Panc1 (cell line): ENCODE data around the gene SLC25A43. TPM values are rescaled to one million over a fixed set of nuclear protein-coding genes. Genes with fewer than 3 reads are reported as not detected.

Source experiments
- ATAC-seq: fragments of 200-7000 bp; cut with Tn5 transposase; 2 replicates; pipeline ENCODE4 v1.9.1; 2020; ENCODE audit warnings: mild to moderate bottlenecking, moderate library complexity
- BruUV-seq: library from RNA; stranded (reverse); fragments of 400-500 nt; replicated peaks from 2 replicates; lab custom pipeline; 2021; lab: Mats Ljungman, UMichigan
- CTCF ChIA-PET: fragments of 300-600 bp; sonication (Branson Sonifier 250); formaldehyde crosslinking; loops from one replicate; lab custom pipeline; 2022; ENCODE audit warnings: antibody characterized with exemption; lab: Charles Lee
- POLR2A ChIA-PET: fragments of 300-600 bp; sonication (Branson Sonifier 250); formaldehyde crosslinking; loops from one replicate; lab custom pipeline; 2022; ENCODE audit warnings: antibody characterized with exemption; lab: Charles Lee
- DNase-seq: peaks from one replicate; pipeline ENCODE4 v3.0.0-alpha.2; 2010; ENCODE audit warnings: low read depth, low spot score
- H3K27ac ChIP-seq: 2 replicates; pipeline ENCODE4 v1.5.1; 2011; ENCODE audit warnings: mild to moderate bottlenecking, low read length, inconsistent platforms
- H3K27me3 ChIP-seq: fragments of 200-500 bp; sonication (Bioruptor generic); 2 replicates; pipeline ENCODE4 v1.6.0; 2014; ENCODE audit warnings: low read length, inconsistent platforms; ENCODE audit not compliant: control insufficient read depth, insufficient read depth
- H3K36me3 ChIP-seq: fragments of 200-500 bp; sonication (Bioruptor generic); 2 replicates; pipeline ENCODE4 v1.5.1; 2014; ENCODE audit warnings: inconsistent platforms, mild to moderate bottlenecking, low read length, moderate library complexity; ENCODE audit not compliant: control insufficient read depth, insufficient read depth
- H3K4me1 ChIP-seq: 2 replicates; pipeline ENCODE4 v1.5.1; 2011; ENCODE audit warnings: inconsistent platforms, mild to moderate bottlenecking, low read length, moderate library complexity; ENCODE audit not compliant: control insufficient read depth, insufficient read depth
- H3K4me3 ChIP-seq, 2 experiments: 2 replicates each; pipeline ENCODE4 v1.5.1; 2011 to 2012; ENCODE audit warnings: low read depth in 2 of 2, low read length in 2 of 2, mild to moderate bottlenecking in 2 of 2, inconsistent platforms in 1 of 2, moderate library complexity in 1 of 2
- H3K9me3 ChIP-seq: fragments of 200-500 bp; sonication (Bioruptor generic); 2 replicates; pipeline ENCODE4 v1.5.1; 2014; ENCODE audit warnings: low read depth, mild to moderate bottlenecking, inconsistent platforms, low read length, moderate library complexity; ENCODE audit not compliant: control insufficient read depth, insufficient read depth
- CTCF ChIP-seq: fragments of 450-650 bp; IDR thresholded peaks from 2 replicates; pipeline ENCODE4 v1.5.1; 2017; ENCODE audit warnings: mild to moderate bottlenecking
- POLR2AphosphoS5 ChIP-seq: IDR thresholded peaks from 2 replicates; pipeline ENCODE4 v1.6.1; 2012; ENCODE audit warnings: mild to moderate bottlenecking, low read depth, low read length, moderate library complexity
- REST ChIP-seq, 2 experiments: IDR thresholded peaks; 2 replicates each; pipeline ENCODE4 v1.6.1; 2011 to 2012; ENCODE audit warnings: low read depth in 2 of 2, control low read depth in 1 of 2, low read length in 1 of 2, mild to moderate bottlenecking in 1 of 2, moderate library complexity in 1 of 2; ENCODE audit not compliant: insufficient read depth in 1 of 2
- SIN3A ChIP-seq: IDR thresholded peaks from 2 replicates; pipeline ENCODE4 v1.6.1; 2012; ENCODE audit warnings: low read depth, mild to moderate bottlenecking, low read length, moderate library complexity, borderline replicate concordance; ENCODE audit not compliant: insufficient read depth
- TCF7L2 ChIP-seq: IDR thresholded peaks from 2 replicates; pipeline ENCODE4 v1.6.1; 2011; ENCODE audit warnings: mild to moderate bottlenecking, low read depth, low read length, inconsistent platforms
- in situ Hi-C: cut with HindIII; loops from 2 replicates; pipeline ENCODE4 v1.10.0; 2016; ENCODE audit warnings: low sequenced_read_pairs, low pct_unique_long_range_greater_than_20kb
- intact Hi-C: fragments of 100-400 bp; cut with micrococcal nuclease; formaldehyde crosslinking; loops from one replicate; pipeline ENCODE4 v1.10.0; 2022; ENCODE audit not compliant: unreplicated experiment
- total RNA-seq: library from RNA; stranded (reverse); gene quantifications from one replicate; pipeline ENCODE4 v1.2.1, GENCODE V29; 2021; ENCODE audit not compliant: unreplicated experiment

SLC25A43 gene
- total RNA-seq, 1 experiment from 2014 or later, result 35.5 TPM

GRCh38 chrX:119411959-119412358, 12.8 kb downstream of the SLC25A43 start:
- Histone ChIP-seq H3K27me3 (no peaks in the 10 kb centered on the region), H3K4me3 (no peak overlapping the region), H3K36me3 (0 out of 2 replicates have a peak, but pooled peaks cover 3% of the 10 kb centered on the region), H3K4me1 (no peaks in the 10 kb centered on the region), H3K27ac (no peak overlapping the region), H3K9me3 (no peaks in the 10 kb centered on the region)
- intact Hi-C loops, result no loop called here
- in situ Hi-C loops, result no loop called here
- TF ChIP-seq POLR2AphosphoS5, result no peak
- no peak for TF ChIP-seq REST (IDR thresholded peaks at IDR 0.05; ENCODE audit: insufficient read depth in 1 of 2, low read depth in 2 of 2, low read length in 1 of 2)
- no peak for TF ChIP-seq CTCF
- TF ChIP-seq TCF7L2, result no peak
- no peak for TF ChIP-seq SIN3A
- ATAC-seq (no peak), DNase-seq (no peak)
- ChIA-PET POLR2A (no interaction called here), CTCF (no interaction called here)
- no TSS peak for BruUV-seq

DNA sequence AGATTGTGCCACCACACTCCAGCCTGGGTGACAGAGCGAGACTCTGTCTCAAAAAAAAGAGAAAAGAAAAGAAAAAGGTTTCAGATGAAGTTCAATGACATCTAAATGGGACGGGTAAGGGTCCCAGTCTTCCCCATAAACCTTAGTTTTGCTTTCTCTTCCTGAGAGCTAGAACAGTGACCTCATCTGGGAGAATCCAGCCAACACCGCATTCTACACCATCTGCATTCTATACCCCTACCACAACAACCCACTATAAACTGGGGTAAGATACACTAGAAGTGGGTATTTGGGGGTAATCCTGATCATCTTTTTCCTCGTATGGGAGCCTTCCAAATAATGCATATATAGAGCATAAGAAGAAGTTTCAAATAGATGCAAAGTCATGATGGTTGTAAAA, 18.2 kb downstream of the SLC25A43 start:
- ATAC-seq, result no peak

More for the DNA sequence above, 18.2 kb downstream of the SLC25A43 start:
- intact Hi-C loops, result no loop called here
- in situ Hi-C loops, result no loop called here
- no peaks in the 10 kb centered on the region for H3K4me1 ChIP-seq
- BruUV-seq, result no TSS peak
- no peaks in the 10 kb centered on the region for H3K36me3 ChIP-seq
- no peaks in the 10 kb centered on the region for H3K9me3 ChIP-seq
- no peak for DNase-seq
- ChIA-PET POLR2A (interaction anchor here (0.7 kb wide), 1 partner anchor 10 kb away, joined by 5 read pairs; no protein-coding TSS in a partner anchor), CTCF (no interaction called here)
- TF ChIP-seq TCF7L2 (no peak), POLR2AphosphoS5 (no peak), CTCF (no peak), REST (IDR thresholded peaks at IDR 0.05; ENCODE audit: insufficient read depth in 1 of 2, low read depth in 2 of 2, low read length in 1 of 2) (no peak), SIN3A (no peak)
- no peak overlapping the region for H3K4me3 ChIP-seq
- no peak overlapping the region for H3K27ac ChIP-seq
- H3K27me3 ChIP-seq, result no peaks in the 10 kb centered on the region
